Esophagus muscularis mucosa (tissue), 4 donors: ENCODE measurements around the gene RCCD1. TPM values are rescaled to one million over a fixed set of nuclear protein-coding genes. Genes with fewer than 3 reads are reported as not detected.

Experiments used
- DNase-seq: peaks from one replicate; pipeline ENCODE4 v3.0.0-alpha.2; 2017; ENCODE audit errors: extremely low spot score
- H3K27ac ChIP-seq, 4 donors: fragments of 200-600 bp; sonication (generic); replicated peaks in 1 of 4; 1 replicate in 3 of 4; 2 replicates in 1 of 4; pipeline ENCODE4 v1.5.1; 2016 to 2019; ENCODE audit warnings: mild to moderate bottlenecking in 1 of 4
- H3K27me3 ChIP-seq, 4 donors: fragments of 200-600 bp; sonication (generic); one replicate each; pipeline versions ENCODE4 v1.5.1 to v1.6.0; 2016 to 2019
- H3K36me3 ChIP-seq, 4 donors: fragments of 200-600 bp; sonication (generic); one replicate each; pipeline ENCODE4 v1.5.1; 2016 to 2019
- H3K4me1 ChIP-seq, 4 donors: fragments of 200-600 bp; sonication (generic); one replicate each; pipeline ENCODE4 v1.5.1; 2016 to 2019
- H3K4me3 ChIP-seq, 4 donors: fragments of 200-600 bp; sonication (generic); 1 replicate in 2 of 4; 2 replicates in 2 of 4; pipeline ENCODE4 v1.5.1; 2016 to 2019; ENCODE audit warnings: mild to moderate bottlenecking in 4 of 4, moderate library complexity in 1 of 4
- H3K9me3 ChIP-seq, 4 donors: fragments of 200-600 bp; sonication (generic); 1 replicate in 3 of 4; 2 replicates in 1 of 4; pipeline ENCODE4 v1.5.1; 2016 to 2019
- EP300 ChIP-seq: sonication (generic); formaldehyde crosslinking; IDR thresholded peaks from one replicate; pipeline ENCODE4 v1.6.1; 2017; ENCODE audit warnings: antibody characterized with exemption
- POLR2A ChIP-seq: fragments of 450-650 bp; IDR thresholded peaks from one replicate; pipeline ENCODE4 v1.6.1; 2017; ENCODE audit warnings: antibody characterized with exemption, moderate library complexity, mild to moderate bottlenecking, low read depth
- POLR2AphosphoS5 ChIP-seq, 2 donors: sonication (generic); formaldehyde crosslinking; IDR thresholded peaks; one replicate each; pipeline ENCODE4 v1.6.1; 2017; ENCODE audit warnings: antibody characterized with exemption in 2 of 2
- WGBS: methylation state at CpG from one replicate; pipeline ENCODE4 v1.1.5; 2018; 5-methylcytosine and 5-hydroxymethylcytosine counted together
- intact Hi-C: fragments of 100-400 bp; cut with DNase I; formaldehyde crosslinking; loops from one replicate; pipeline ENCODE4 v1.15.1; 2023
- total RNA-seq, 4 donors: library from RNA; depleted of rRNA; stranded (reverse); fragments of >200 nt; gene quantifications; one replicate each; pipeline versions ENCODE4 v1.1.0 to v1.2.1, GENCODE V29; 2016
- TF ChIP-seq, protein P1 (sequence below), 3 experiments: fragments of 200-600 bp in 2 of 3; fragments of 450-650 bp in 1 of 3; sonication (generic) in 2 of 3; IDR thresholded peaks; one replicate each; pipeline ENCODE4 v1.5.1; 2017 to 2019; ENCODE audit warnings: antibody characterized with exemption in 3 of 3, mild to moderate bottlenecking in 2 of 3, moderate library complexity in 1 of 3

The RCCD1 gene
- total RNA-seq, 4 donors from 2014 or later = 5.3 to 12.7 (median 9.2) TPM

DNA sequence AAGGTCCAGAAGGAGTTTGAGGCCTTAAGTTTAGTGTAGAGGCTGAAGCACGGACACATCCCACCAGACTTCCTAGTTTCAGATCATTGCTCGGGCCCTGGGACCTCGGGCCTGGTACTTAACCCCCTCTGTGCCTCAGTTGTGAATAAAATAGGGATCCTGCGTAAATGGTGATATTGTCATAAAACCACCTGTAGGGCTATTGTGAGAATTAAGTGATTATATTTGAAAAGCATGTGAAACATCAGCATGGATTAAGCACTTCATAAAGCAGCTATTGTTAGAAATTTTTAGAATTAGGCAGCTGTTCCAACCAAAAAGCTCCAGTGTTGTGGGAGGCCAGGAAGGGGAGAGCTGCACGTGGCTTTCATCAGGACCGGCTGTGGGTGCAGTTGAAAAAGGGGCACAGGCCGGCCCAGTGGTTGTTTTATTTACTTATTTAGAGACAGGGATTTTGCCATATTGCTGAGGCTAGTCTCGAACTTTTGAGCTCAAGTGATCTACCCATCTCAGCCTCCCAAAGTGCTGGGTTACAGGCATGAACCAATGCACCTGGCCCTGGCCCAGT, 4.4 kb downstream of the RCCD1 start:
- Histone ChIP-seq H3K9me3 (no peaks in the 10 kb centered on the region), H3K27me3 (no peaks in the 10 kb centered on the region), H3K27ac (peak overlapping the region; percentile 54 to 74 (median 70)), H3K4me3 (no peak overlapping the region), H3K4me1 (peaks cover 38 to 63% (median 57%) of the 10 kb centered on the region in 4 donors), H3K36me3 (peaks cover 0 to 44% (median 32%) of the 10 kb centered on the region in 4 donors)
- no peak for DNase-seq
- 81% methylated on average over 8 of the region's 8 CpGs for WGBS
- TF ChIP-seq POLR2AphosphoS5 (IDR thresholded peaks at IDR 0.05) (no peak), POLR2A (no peak), EP300 (no peak)
- TF ChIP-seq, protein P1, sequence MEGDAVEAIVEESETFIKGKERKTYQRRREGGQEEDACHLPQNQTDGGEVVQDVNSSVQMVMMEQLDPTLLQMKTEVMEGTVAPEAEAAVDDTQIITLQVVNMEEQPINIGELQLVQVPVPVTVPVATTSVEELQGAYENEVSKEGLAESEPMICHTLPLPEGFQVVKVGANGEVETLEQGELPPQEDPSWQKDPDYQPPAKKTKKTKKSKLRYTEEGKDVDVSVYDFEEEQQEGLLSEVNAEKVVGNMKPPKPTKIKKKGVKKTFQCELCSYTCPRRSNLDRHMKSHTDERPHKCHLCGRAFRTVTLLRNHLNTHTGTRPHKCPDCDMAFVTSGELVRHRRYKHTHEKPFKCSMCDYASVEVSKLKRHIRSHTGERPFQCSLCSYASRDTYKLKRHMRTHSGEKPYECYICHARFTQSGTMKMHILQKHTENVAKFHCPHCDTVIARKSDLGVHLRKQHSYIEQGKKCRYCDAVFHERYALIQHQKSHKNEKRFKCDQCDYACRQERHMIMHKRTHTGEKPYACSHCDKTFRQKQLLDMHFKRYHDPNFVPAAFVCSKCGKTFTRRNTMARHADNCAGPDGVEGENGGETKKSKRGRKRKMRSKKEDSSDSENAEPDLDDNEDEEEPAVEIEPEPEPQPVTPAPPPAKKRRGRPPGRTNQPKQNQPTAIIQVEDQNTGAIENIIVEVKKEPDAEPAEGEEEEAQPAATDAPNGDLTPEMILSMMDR (IDR thresholded peaks at IDR 0.05) = no peak
- intact Hi-C loops = loop anchor here (5.0 to 10.0 kb wide), 3 partner anchors 33 to 93 kb away; partner anchors contain the start of genes PRC1 and VPS33B

DNA sequence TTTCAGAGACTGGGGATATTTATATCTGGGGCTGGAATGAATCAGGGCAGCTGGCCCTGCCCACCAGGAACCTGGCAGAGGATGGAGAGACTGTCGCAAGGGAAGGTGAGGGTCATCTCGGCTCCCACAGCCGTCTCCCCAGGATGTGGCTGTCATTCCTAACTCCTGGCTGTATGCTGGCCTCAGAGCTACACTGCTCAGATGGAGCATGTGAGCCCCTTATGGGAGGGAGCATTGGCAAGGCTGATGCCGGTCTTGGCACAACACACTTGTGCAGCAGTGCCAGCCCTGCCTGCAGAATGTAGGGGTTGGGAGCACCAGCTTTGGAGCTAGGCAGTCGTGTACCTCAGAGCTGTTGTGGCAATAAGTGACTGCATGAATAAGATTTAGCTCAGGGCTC, 5.2 kb downstream of the RCCD1 start:
- Histone ChIP-seq H3K4me1 (peaks cover 35 to 58% (median 53%) of the 10 kb centered on the region in 4 donors), H3K27ac (peak overlapping the region; percentile 54 to 74 (median 70)), H3K27me3 (no peaks in the 10 kb centered on the region), H3K36me3 (peaks cover 0 to 49% (median 34%) of the 10 kb centered on the region in 4 donors), H3K4me3 (no peak overlapping the region), H3K9me3 (no peaks in the 10 kb centered on the region)
- 62% methylated on average over 5 of the region's 5 CpGs for WGBS
- DNase-seq = no peak
- peak; percentile 42 to 51 for TF ChIP-seq POLR2AphosphoS5 (IDR thresholded peaks at IDR 0.05)
- TF ChIP-seq, protein P1 (IDR thresholded peaks at IDR 0.05) = no peak
- no peak for TF ChIP-seq EP300
- no peak for TF ChIP-seq POLR2A
- intact Hi-C loops = loop anchor here (5.0 to 10.0 kb wide), 3 partner anchors 32 to 92 kb away; partner anchors contain the start of genes PRC1 and VPS33B

DNA sequence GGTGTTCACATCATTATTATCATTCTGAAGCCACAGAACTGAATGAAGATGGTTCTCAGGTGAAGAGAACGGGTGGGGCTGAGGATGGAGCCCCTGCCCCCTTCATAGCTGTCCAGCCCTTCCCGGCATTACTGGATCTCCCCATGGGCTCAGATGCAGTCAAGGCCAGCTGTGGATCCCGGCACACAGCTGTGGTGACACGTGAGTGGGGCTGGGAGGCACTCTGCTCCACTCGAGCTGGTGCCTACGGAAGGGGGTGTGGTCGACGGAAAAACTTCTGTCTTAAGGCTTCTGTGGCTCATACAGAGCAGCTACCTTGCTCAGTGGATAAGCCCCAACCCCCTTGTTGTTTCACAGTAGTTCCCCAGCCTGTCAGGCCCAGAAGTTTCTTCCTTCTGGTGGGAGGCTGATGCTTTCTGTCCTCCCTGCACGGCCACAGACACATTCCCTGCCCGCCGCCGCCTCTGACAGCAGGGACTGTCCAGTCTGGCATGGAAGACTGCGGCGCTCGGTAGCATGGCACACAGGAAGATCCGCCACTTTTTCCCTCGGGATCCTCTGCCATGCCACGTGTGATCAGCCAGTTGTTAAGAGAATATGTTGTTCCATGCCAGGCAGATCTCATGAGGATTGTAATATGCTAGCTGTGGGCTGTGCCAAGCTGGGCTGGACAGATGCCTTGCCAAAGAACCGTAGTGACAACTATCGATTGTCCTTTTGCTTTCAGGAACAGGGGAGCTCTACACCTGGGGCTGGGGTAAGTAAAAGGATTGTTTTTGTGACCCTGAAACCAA, 5.8 kb downstream of the RCCD1 start:
- peaks cover 31 to 53% (median 48%) of the 10 kb centered on the region in 4 donors for H3K4me1 ChIP-seq
- peak overlapping the region; percentile 54 to 74 (median 70) for H3K27ac ChIP-seq
- no peak overlapping the region for H3K4me3 ChIP-seq
- WGBS = 83% methylated on average over 7 of the region's 20 CpGs
- no peaks in the 10 kb centered on the region for H3K27me3 ChIP-seq
- intact Hi-C loops = no loop called here
- H3K36me3 ChIP-seq = peaks cover 0 to 52% (median 35%) of the 10 kb centered on the region in 4 donors
- TF ChIP-seq, protein P1 (IDR thresholded peaks at IDR 0.05) = no peak
- TF ChIP-seq POLR2AphosphoS5 (IDR thresholded peaks at IDR 0.05) (no peak), EP300 (no peak), POLR2A (no peak)
- H3K9me3 ChIP-seq = no peaks in the 10 kb centered on the region
- DNase-seq = no peak

DNA sequence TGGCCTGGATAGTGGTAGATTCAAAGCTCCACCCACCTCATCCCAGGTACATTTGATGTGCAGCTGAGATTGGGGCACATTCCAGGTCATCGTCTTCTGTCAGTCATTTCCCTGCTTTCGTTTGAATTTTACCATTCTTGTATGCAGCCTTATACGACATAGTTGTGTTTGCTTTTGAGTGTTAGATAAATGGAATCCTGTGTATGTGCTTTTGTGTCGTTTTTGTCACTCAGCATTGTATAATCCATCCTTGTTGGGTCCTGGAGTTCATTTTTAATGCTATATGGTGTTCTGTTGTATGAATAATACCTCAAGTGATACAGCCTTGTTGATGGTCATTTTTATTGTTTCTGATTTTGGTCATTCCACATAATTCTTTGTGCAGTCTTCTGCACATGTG, 7.3 kb downstream of the RCCD1 start:
- Histone ChIP-seq H3K4me3 (no peak overlapping the region), H3K36me3 (peaks cover 0 to 66% (median 48%) of the 10 kb centered on the region in 4 donors)
- intact Hi-C loops = no loop called here

More for the DNA sequence above, 7.3 kb downstream of the RCCD1 start:
- no peak overlapping the region for H3K27ac ChIP-seq
- H3K4me1 ChIP-seq = peaks cover 25 to 41% (median 37%) of the 10 kb centered on the region in 4 donors
- no peak for TF ChIP-seq EP300
- no peak for TF ChIP-seq POLR2AphosphoS5 (IDR thresholded peaks at IDR 0.05)
- TF ChIP-seq, protein P1 (IDR thresholded peaks at IDR 0.05) = no peak
- no peak for TF ChIP-seq POLR2A
- H3K9me3 ChIP-seq = no peaks in the 10 kb centered on the region
- 83% methylated on average over 4 of the region's 4 CpGs for WGBS
- no peaks in the 10 kb centered on the region for H3K27me3 ChIP-seq
- DNase-seq = no peak
